ENCODE data around the gene EPHA7. TPM values are rescaled to one million over a fixed set of nuclear protein-coding genes. Genes with fewer than 3 reads are reported as not detected.

The EPHA7 gene
- total and polyA plus RNA-seq, 2 of the 4 experiments (the other 2 are of a cell fraction), result not detected

GRCh38 chr6:93373445-93373844 is 45.9 kb downstream of the EPHA7 start:
- Histone ChIP-seq H2BK15ac (ENCODE audit: low read depth, low read length) (no peak overlapping the region), H4K91ac (ENCODE audit: insufficient read depth, low read depth, low read length) (no peak overlapping the region), H3K4me3 (ENCODE audit: insufficient read depth, low read depth, low read length) (no peak overlapping the region), H4K8ac (ENCODE audit: low read depth in 2 of 2, low read length in 2 of 2) (no peak overlapping the region), H3K9me1 (ENCODE audit: insufficient read depth, low read length) (no peaks in the 10 kb centered on the region), H3K18ac (ENCODE audit: low read depth, low read length) (no peak overlapping the region), H3K79me1 (ENCODE audit: low read depth in 1 of 2, low read length in 2 of 2) (no peaks in the 10 kb centered on the region), H3K14ac (replicated peaks; ENCODE audit: low read depth, low read length) (no peak overlapping the region), H3K4me1 (ENCODE audit: control insufficient read depth, insufficient read depth, low read length) (no peaks in the 10 kb centered on the region), H3K27me3 (ENCODE audit: control insufficient read depth, insufficient read depth, low read length) (no peaks in the 10 kb centered on the region), H3K4ac (ENCODE audit: low read depth, low read length) (no peak overlapping the region), H2AFZ (replicated peaks; ENCODE audit: low read length, poor library complexity) (no peak overlapping the region), H3K36me3 (ENCODE audit: control insufficient read depth, insufficient read depth, low read length) (no peaks in the 10 kb centered on the region), H2BK120ac (ENCODE audit: low read depth, low read length) (no peak overlapping the region), H3K27ac (ENCODE audit: insufficient read depth, low read length) (no peak overlapping the region), H3K56ac (ENCODE audit: extremely low read depth, insufficient read depth, low read length) (no peak overlapping the region), H2BK5ac (ENCODE audit: low read depth, low read length, poor library complexity, severe bottlenecking) (no peak overlapping the region), H4K5ac (ENCODE audit: low read depth, low read length) (no peak overlapping the region), H3K4me2 (ENCODE audit: low read depth, low read length) (no peak overlapping the region), H3K9me3 (ENCODE audit: control insufficient read depth, insufficient read depth, low read length) (no peaks in the 10 kb centered on the region), H2BK20ac (ENCODE audit: low read depth, low read length) (no peak overlapping the region), H4K20me1 (ENCODE audit: insufficient read depth, low read length) (no peaks in the 10 kb centered on the region), H3K9ac (ENCODE audit: low read depth, low read length) (no peak overlapping the region), H3K23ac (ENCODE audit: low read depth, low read length) (no peak overlapping the region), H2AK5ac (ENCODE audit: low read depth, low read length) (no peak overlapping the region), H2AK9ac (replicated peaks; ENCODE audit: low read depth, low read length, poor library complexity) (no peak overlapping the region)
- DNase-seq (no peak), ATAC-seq (ENCODE audit: low read depth) (no peak)
- TF ChIP-seq RFX5 (IDR thresholded peaks at IDR 0.05; ENCODE audit: low read depth, low read length), result no peak
- TF ChIP-seq MAZ (IDR thresholded peaks at IDR 0.05; ENCODE audit: borderline replicate concordance, low read depth, low read length), result no peak
- no peak for TF ChIP-seq FOS (IDR thresholded peaks at IDR 0.05; ENCODE audit: low read depth, low read length)
- TF ChIP-seq CEBPB (IDR thresholded peaks at IDR 0.05; ENCODE audit: low read depth, low read length), result no peak
- TF ChIP-seq MAFK (IDR thresholded peaks at IDR 0.05; ENCODE audit: low read depth, low read length), result no peak
- TF ChIP-seq NFE2L2 (IDR thresholded peaks at IDR 0.05; ENCODE audit: low read depth, low read length), result no peak
- no peak for TF ChIP-seq SMC3 (IDR thresholded peaks at IDR 0.05; ENCODE audit: low read depth, low read length)
- TF ChIP-seq ELK1 (IDR thresholded peaks at IDR 0.05; ENCODE audit: borderline replicate concordance, low read depth, low read length), result no peak
- TF ChIP-seq BHLHE40 (IDR thresholded peaks at IDR 0.05; ENCODE audit: low read depth, low read length), result no peak
- intact Hi-C loops (cut with micrococcal nuclease), result no loop called here
- in situ Hi-C loops (cut with MboI; ENCODE audit: low sequenced_read_pairs), result no loop called here
- BruUV-seq (replicated peaks), result no TSS peak
- no CpG with 5 or more reads among the region's 2 CpGs for WGBS, 2 experiments (ENCODE audit: extremely low coverage in 2 of 2, insufficient read length in 1 of 2)
- ChIA-PET CTCF (no interaction called here), POLR2A (ENCODE audit: unreplicated experiment) (no interaction called here)
- dilution Hi-C loops (cut with HindIII; ENCODE audit: low sequenced_read_pairs, unreplicated experiment), result no loop called here
